ENCODE data around the gene CES4A. TPM values are rescaled to one million over a fixed set of nuclear protein-coding genes. Genes with fewer than 3 reads are reported as not detected.

The CES4A gene
- total and polyA plus RNA-seq, 9 of the 15 experiments (the other 6 are each of a cell fraction or from before 2014, with no cell fraction given), result 0.09 to 0.13 (median 0.11) TPM; not detected in 6

DNA sequence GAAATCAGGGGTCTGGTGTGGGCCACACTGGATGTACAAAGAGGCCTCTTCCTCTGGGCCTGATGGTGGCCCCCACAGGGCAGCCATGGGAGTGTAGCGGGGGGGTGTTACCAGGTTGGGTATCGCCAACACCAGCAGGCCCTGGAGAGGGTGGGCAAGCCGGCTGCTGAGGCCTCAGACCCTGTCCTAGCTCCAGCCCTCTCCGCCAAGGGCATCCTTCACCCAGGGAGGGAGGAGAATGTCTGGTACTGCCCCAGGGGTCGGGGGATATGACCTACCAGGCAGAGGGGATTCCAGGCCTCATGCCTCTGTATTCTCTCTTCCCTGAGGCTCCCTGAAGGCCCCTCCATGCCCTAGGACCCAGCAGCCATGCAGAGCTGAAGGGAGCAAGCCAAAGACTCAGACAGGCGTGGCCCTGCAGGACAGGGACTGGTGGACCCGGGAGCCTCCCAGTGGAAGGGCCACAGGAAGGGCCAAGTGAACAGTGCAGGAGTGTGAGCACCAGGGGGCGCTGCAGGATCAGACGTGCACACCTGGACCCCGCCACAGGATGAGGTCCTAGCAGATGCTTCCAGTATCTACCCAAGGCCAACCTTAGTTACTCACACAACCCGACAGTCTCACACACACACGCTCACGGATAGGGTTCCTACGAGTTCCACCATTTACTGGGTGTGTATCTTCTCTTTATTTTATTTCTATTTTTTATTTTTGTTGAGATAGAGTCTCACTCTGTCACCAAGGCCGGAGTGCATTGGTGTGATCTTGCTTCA, 10.9 kb upstream of the CES4A start:
- Histone ChIP-seq H3K9ac (ENCODE audit: insufficient read depth in 1 of 2, low read depth in 2 of 2, low read length in 2 of 2) (no peak overlapping the region), H3K9me3 (replicated peaks; ENCODE audit: control insufficient read depth, insufficient read depth, low read depth, low read length) (no peaks in the 10 kb centered on the region), H2AFZ (ENCODE audit: low read depth, low read length) (peak overlapping the region; percentile 22; the same call in 1 of the 2 replicates), H3K4me1 (replicated peaks in 1 of 2; ENCODE audit: control insufficient read depth in 2 of 2, insufficient read depth in 2 of 2, low read length in 2 of 2) (peaks cover 3 to 26% of the 10 kb centered on the region in 2 experiments; a peak in 4 of 5 replicates), H3K4me2 (ENCODE audit: insufficient read depth, low read length) (no peak overlapping the region), H3K79me2 (ENCODE audit: control insufficient read depth, insufficient read depth, low read length) (no peaks in the 10 kb centered on the region), H3K36me3 (ENCODE audit: control insufficient read depth, insufficient read depth, low read length) (no peaks in the 10 kb centered on the region), H3K4me3 (no peak overlapping the region), H3K9me1 (ENCODE audit: control insufficient read depth, insufficient read depth, low read length) (no peaks in the 10 kb centered on the region), H3K27me3 (ENCODE audit: control insufficient read depth in 2 of 2, insufficient read depth in 2 of 2, low read length in 2 of 2) (no peaks in the 10 kb centered on the region), H4K20me1 (replicated peaks; ENCODE audit: control insufficient read depth, insufficient read depth, low read length) (no peaks in the 10 kb centered on the region), H3K27ac (ENCODE audit: extremely low read depth, low read depth, low read length) (no peak overlapping the region)
- DNase-seq (ENCODE audit: extremely low read depth in 1 of 4, low spot score in 3 of 4) (peak; percentile 89 to 93 (median 92)), ATAC-seq (peak; percentile 98), FAIRE-seq (peak; percentile 84)
- CTCF ChIA-PET (ENCODE audit: low intra/inter-chr PET ratio), result interaction anchor here (0.5 to 2.5 kb wide), 10 partner anchors 18 to 328 kb away, joined by 3 to 21 read pairs (median 4); partner anchors contain the start of gene MATCAP1
- no TSS peak for BruUV-seq (replicated peaks)
- POLR2A ChIA-PET, result no interaction called here
- WGBS (ENCODE audit: insufficient coverage, low coverage, missing lambda C conversion rate), result 25% methylated on average over 15 of the region's 15 CpGs
- in situ Hi-C loops (cut with MboI) (no loop called here), intact Hi-C loops (cut with micrococcal nuclease) (loop anchor here (1.0 to 10.0 kb wide), 6 partner anchors 23 to 267 kb away; partner anchors contain the start of genes FBXL8, FHOD1, SLC9A5 and TRADD)
- peak; percentile 30; the same call in 1 of the 2 replicates for TF ChIP-seq SOX6 (IDR thresholded peaks at IDR 0.05)
- TF ChIP-seq CTBP1 (IDR thresholded peaks at IDR 0.05; ENCODE audit: borderline replicate concordance), result peak; percentile 89
- TF ChIP-seq RBM15 (IDR thresholded peaks at IDR 0.05; ENCODE audit: insufficient read depth, low read length), result no peak
- no peak for TF ChIP-seq ZNF511 (CRISPR knock-in tag; IDR thresholded peaks at IDR 0.05)
- TF ChIP-seq KLF13 (tag; IDR thresholded peaks at IDR 0.05; ENCODE audit: borderline replicate concordance, low read depth), result no peak
- no peak for TF ChIP-seq DACH1 (IDR thresholded peaks at IDR 0.05; ENCODE audit: partially characterized antibody)
- 0 out of 2 replicates have a peak, but pooled peaks have one; percentile 29 for TF ChIP-seq RUNX1 (IDR thresholded peaks at IDR 0.05; ENCODE audit: low read depth)
- TF ChIP-seq PREB (CRISPR knock-in tag; IDR thresholded peaks at IDR 0.05), result no peak
- TF ChIP-seq OTX1 (CRISPR knock-in tag; IDR thresholded peaks at IDR 0.05), result no peak
- no peak for TF ChIP-seq SAFB2 (IDR thresholded peaks at IDR 0.05; ENCODE audit: borderline replicate concordance, low read depth, low read length, severe bottlenecking)
- TF ChIP-seq SMARCA4 (IDR thresholded peaks at IDR 0.05), result no peak
- TF ChIP-seq PHTF2 (CRISPR knock-in tag; IDR thresholded peaks at IDR 0.05), result no peak
- peak; percentile 96 for TF ChIP-seq STAG1 (CRISPR knock-in tag; IDR thresholded peaks at IDR 0.05; ENCODE audit: borderline replicate concordance)
- TF ChIP-seq ASH1L (IDR thresholded peaks at IDR 0.05; ENCODE audit: borderline replicate concordance, low read depth, partially characterized antibody), result no peak
- TF ChIP-seq CBFB (CRISPR knock-in tag; IDR thresholded peaks at IDR 0.05), result peak; percentile 38; the same call in 1 of the 2 replicates
- peak; percentile 95 to 98 for TF ChIP-seq RAD21 (CRISPR knock-in tag; conservative IDR thresholded peaks at IDR 0.05 in 1 of 2, IDR thresholded peaks at IDR 0.05 in 1 of 2)
- no peak for TF ChIP-seq XRCC5 (IDR thresholded peaks at IDR 0.05; ENCODE audit: low read depth, low read length)

Measured in K562 (cell line).